Activated T-cell treated with anti-CD3 and anti-CD28 coated beads for 4 hours (primary cell): Measurements from ENCODE around the gene CRELD1.
"Not testable (repeated sequence)": the region's sequence is repeated elsewhere in the genome, so short reads cannot be mapped to it uniquely, and the experiment has no call there.

ENCODE experiments used
- DNase-seq: peaks from one replicate; pipeline ENCODE4 v3.0.0-alpha.2; 2020

CRELD1 gene

GRCh38 chr3:9937486-9938238 lies 4.0 kb downstream of the CRELD1 start:
- no peak for DNase-seq

GRCh38 chr3:9938966-9939365 lies 5.3 kb downstream of the CRELD1 start:
- no peak for DNase-seq

- DNase-seq = not testable (repeated sequence)
Measured at GRCh38 chr3:9939906-9940305, 6.3 kb downstream of the CRELD1 start.

GRCh38 chr3:9940746-9941145 lies 7.1 kb downstream of the CRELD1 start:
- no peak for DNase-seq

- no peak for DNase-seq
Measured at GRCh38 chr3:9942164-9942563, 8.5 kb downstream of the CRELD1 start.

GRCh38 chr3:9942934-9943690 lies 9.5 kb downstream of the CRELD1 start:
- no peak for DNase-seq

DNA sequence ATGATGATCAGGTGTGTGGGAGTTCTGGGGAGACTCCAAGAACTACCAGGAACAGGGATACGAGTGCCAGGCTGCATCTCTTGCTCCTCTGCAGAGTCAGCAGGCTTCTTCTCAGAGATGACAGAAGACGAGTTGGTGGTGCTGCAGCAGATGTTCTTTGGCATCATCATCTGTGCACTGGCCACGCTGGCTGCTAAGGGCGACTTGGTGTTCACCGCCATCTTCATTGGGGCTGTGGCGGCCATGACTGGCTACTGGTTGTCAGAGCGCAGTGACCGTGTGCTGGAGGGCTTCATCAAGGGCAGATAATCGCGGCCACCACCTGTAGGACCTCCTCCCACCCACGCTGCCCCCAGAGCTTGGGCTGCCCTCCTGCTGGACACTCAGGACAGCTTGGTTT lies 10.6 kb downstream of the CRELD1 start:
- DNase-seq = no peak

GRCh38 chr3:9945358-9945757 lies 11.7 kb downstream of the CRELD1 start:
- DNase-seq = no peak

DNA sequence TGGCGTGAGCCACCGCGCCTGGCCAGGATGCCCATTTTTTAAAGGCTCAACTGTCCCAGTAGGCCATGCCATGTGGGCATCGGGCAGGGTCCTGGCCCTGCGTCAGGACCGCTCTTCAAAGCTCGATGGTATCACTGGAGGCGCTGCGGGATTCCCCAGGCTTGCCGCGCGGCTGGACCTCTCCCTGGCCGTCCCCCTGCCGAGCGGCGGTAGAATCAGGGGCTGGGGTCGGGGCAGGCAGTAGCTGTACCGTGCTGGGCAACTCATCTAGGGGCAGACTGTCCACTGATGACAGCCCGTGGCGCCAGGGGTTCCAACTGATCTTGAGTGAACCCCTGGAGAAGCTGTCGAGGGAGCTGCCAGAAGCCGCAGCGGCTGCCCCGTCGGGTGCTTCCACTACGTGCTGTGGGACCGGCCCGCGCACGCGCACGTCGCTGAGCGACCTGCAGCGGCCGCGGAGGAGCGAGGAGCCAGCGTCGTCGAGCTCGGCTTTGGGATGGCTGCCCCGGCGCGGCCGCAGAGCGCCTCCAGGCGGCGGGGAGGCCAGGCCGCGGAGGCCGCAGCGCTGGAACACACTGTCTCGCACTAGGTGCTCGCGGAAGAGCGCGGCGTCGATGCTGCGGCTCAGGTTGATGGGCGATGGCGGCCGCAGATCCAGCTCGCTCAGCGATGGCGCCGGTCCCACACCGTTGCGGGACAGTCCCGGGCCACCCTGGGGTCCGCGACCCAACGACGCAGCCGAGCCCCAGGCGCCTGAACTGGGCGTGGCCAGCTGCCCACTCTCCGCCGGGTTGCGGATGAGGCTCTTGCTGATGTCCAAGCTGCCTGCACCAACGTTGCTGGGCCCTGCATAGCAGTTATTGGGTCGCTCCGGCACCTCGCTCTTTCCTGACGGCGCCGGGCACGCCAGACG lies 12.7 kb downstream of the CRELD1 start:
- peak; percentile 55 for DNase-seq

GRCh38 chr3:9947025-9947995 lies 13.7 kb downstream of the CRELD1 start:
- no peak for DNase-seq

- no peak for DNase-seq
Measured at GRCh38 chr3:9948586-9948985, 15.0 kb downstream of the CRELD1 start.

DNA sequence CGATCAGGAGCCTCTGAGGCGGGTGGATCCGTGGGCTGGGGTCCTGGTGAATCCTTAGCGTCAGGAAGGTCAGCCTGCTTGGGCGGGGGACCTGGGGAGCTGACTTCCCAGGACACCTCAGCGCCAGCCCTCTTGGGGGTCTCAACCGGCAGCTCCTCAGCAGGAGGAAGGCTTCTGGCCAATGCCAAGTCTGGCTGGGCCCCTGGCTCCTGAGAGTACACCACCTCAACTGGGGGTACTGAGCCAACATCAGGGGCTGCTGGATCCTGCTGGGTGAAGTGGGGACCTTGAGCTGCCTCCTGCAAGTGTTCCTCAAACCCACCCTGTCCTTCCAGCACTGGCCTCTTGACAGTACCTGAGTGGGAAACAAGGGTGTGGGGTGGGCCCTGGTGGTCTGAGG lies 15.5 kb downstream of the CRELD1 start:
- no peak for DNase-seq

- DNase-seq = no peak
Measured at GRCh38 chr3:9949626-9950025, 16.0 kb downstream of the CRELD1 start.

DNA sequence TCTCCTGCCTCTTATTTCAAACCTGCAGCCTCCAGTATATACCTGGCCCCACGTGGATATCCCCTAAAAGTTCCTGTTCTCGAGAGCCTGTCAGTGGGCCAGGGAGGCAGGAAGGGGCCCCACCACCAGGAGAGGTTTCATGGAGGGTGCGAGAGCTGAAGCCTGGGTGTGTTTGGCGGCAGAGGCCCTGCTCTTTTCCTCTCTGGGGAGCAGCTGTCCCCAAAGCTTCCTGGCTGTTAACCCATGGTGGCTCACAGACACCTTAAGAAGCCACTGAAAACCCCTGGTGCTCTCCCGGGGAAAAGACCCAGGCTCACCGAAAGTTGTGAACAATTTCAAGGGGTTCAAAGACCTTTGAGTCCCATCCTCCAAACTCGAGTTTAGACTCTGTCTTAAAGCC lies 17.5 kb downstream of the CRELD1 start:
- no peak for DNase-seq

GRCh38 chr3:9951598-9951961 lies 17.9 kb downstream of the CRELD1 start:
- no peak for DNase-seq

GRCh38 chr3:9951962-9952805 lies 18.6 kb downstream of the CRELD1 start, which contains the start of gene PRRT3:
PRRT3 (minus strand) TSS chr3:9952408; CDS start chr3:9950115, 2,293 bp downstream.
- peak; percentile 37 for DNase-seq

DNA sequence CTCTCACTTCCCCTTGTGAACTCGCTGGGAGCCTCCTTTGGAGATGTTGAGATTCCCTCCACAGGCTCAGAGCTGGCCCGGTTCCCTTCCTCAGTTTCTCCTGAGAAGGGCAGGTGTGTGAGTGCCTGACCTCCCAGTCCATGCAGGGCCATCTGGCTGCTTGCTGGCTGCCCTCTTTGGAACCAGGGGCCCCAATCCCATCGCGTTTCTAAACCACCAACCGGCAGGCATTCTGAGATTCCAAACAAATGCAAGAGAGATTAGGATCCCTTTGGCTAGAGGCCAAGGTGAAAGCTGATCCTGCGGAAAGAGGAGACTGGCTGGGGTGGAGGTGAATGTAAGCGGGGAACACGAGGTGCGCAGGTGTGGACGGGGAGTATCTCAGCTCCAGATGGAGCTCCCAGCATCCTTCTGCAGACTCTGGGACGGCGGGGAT lies 21.5 kb downstream of the CRELD1 start:
- DNase-seq = no peak

- no peak for DNase-seq
Measured at GRCh38 chr3:9955611-9956352, 22.1 kb downstream of the CRELD1 start.

DNA sequence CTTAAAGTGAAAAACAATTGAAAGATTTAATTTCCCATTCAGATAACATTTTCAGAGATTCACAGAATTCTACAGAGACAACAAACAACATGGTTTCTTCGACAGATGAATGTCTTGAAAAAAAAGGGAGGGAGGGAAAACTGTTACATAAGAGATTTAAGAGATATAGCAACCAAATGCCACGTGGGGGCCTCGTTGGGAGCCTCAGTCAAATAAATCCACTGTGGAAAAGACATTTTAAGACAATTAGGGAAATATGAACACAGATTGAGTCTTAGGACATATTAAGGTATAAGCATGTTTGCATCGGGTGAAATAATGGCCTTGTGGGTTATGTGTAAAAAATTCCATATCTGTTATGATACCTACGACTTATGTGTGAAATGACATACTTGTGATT lies 23.6 kb downstream of the CRELD1 start:
- no peak for DNase-seq

GRCh38 chr3:9965200-9965875 lies 31.7 kb downstream of the CRELD1 start:
- DNase-seq = no peak
